IMR-90 (cell line): ENCODE data around the gene GPC5.

Experiments used
- POLR2A ChIP-seq: IDR thresholded peaks from 2 replicates; pipeline ENCODE4 v1.6.1; 2012; ENCODE audit warnings: mild to moderate bottlenecking, low read depth, low read length
- TF ChIP-seq, protein P1 (sequence below): conservative IDR thresholded peaks from 2 replicates; pipeline ENCODE4 v1.5.1; 2012; ENCODE audit warnings: mild to moderate bottlenecking, low read depth, low read length, improper control_type of control experiment

DNA sequence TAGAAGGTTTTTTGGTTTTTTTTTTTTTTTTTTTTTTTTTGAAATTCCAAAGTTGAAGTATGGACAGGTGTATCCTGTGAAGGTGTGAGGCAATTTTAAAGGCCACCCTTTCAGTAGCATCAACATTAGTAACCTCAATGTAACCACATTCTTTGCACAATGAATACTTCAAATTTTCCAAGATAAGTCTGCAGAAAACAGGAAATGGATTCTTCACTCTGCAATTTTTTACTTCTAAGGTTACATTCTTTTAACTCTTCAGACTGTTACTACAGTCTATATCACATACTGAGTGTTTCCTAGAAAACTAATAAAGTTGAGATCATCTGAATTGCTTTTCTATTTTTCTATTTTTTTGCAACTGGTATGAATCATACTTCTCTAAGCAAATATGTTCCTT lies 1259.1 kb downstream of the GPC5 start:
- TF ChIP-seq, protein P1, sequence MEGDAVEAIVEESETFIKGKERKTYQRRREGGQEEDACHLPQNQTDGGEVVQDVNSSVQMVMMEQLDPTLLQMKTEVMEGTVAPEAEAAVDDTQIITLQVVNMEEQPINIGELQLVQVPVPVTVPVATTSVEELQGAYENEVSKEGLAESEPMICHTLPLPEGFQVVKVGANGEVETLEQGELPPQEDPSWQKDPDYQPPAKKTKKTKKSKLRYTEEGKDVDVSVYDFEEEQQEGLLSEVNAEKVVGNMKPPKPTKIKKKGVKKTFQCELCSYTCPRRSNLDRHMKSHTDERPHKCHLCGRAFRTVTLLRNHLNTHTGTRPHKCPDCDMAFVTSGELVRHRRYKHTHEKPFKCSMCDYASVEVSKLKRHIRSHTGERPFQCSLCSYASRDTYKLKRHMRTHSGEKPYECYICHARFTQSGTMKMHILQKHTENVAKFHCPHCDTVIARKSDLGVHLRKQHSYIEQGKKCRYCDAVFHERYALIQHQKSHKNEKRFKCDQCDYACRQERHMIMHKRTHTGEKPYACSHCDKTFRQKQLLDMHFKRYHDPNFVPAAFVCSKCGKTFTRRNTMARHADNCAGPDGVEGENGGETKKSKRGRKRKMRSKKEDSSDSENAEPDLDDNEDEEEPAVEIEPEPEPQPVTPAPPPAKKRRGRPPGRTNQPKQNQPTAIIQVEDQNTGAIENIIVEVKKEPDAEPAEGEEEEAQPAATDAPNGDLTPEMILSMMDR: no peak
- no peak for TF ChIP-seq POLR2A
